Caco-2 (cell line): Measurements from ENCODE around the gene CRYAA. TPM values are rescaled to one million over a fixed set of nuclear protein-coding genes. Genes with fewer than 3 reads are reported as not detected.

Experiments used
- BruUV-seq: library from RNA; stranded (reverse); fragments of 400-500 nt; replicated peaks from 2 replicates; lab custom pipeline; 2021; lab: Mats Ljungman, UMichigan
- CTCF ChIA-PET: fragments of 300-600 bp; sonication (Branson Sonifier 250); formaldehyde crosslinking; loops from one replicate; lab custom pipeline; 2022; ENCODE audit warnings: antibody characterized with exemption; lab: Charles Lee
- POLR2A ChIA-PET: fragments of 300-600 bp; sonication (Branson Sonifier 250); formaldehyde crosslinking; loops from one replicate; lab custom pipeline; 2022; ENCODE audit warnings: antibody characterized with exemption; lab: Charles Lee
- DNase-seq, 2 experiments: peaks; one replicate each; pipeline versions ENCODE4 v3.0.0 to v3.0.0-alpha.2; 2020 to 2022
- H3K27me3 ChIP-seq: replicated peaks from 2 replicates; pipeline ENCODE4 v1.6.0; 2011; ENCODE audit warnings: low read length; ENCODE audit not compliant: control insufficient read depth, insufficient read depth
- H3K36me3 ChIP-seq: 2 replicates; pipeline ENCODE4 v1.5.1; 2011; ENCODE audit warnings: low read length; ENCODE audit not compliant: control insufficient read depth, insufficient read depth
- H3K4me1 ChIP-seq: fragments of 250-450 bp; sonication (Bioruptor Pico); 2 replicates; pipeline ENCODE4 v1.5.1; 2020; ENCODE audit warnings: mild to moderate bottlenecking
- H3K4me3 ChIP-seq: 2 replicates; pipeline ENCODE4 v1.5.1; 2011; ENCODE audit warnings: low read depth, mild to moderate bottlenecking, control low read depth, low read length
- H3K9me3 ChIP-seq: fragments of 250-450 bp; sonication (Bioruptor Pico); 2 replicates; pipeline ENCODE4 v1.5.1; 2020; ENCODE audit warnings: mild to moderate bottlenecking, moderate library complexity
- H3K27ac Mint-ChIP-seq: one replicate; pipeline ENCODE4 v1.8.0; 2022; ENCODE audit warnings: mixed read lengths; ENCODE audit not compliant: unreplicated experiment
- H3K27me3 Mint-ChIP-seq: one replicate; pipeline ENCODE4 v1.8.0; 2022; ENCODE audit warnings: mixed read lengths; ENCODE audit not compliant: insufficient read depth, unreplicated experiment
- H3K36me3 Mint-ChIP-seq: one replicate; pipeline ENCODE4 v1.8.0; 2022; ENCODE audit warnings: mild to moderate bottlenecking, mixed read lengths; ENCODE audit not compliant: insufficient read depth, unreplicated experiment
- H3K4me1 Mint-ChIP-seq: one replicate; pipeline ENCODE4 v1.8.0; 2022; ENCODE audit warnings: low read depth, mixed read lengths; ENCODE audit not compliant: unreplicated experiment
- H3K4me3 Mint-ChIP-seq: one replicate; pipeline ENCODE4 v1.8.0; 2022; ENCODE audit warnings: mild to moderate bottlenecking, moderate library complexity, mixed read lengths; ENCODE audit not compliant: unreplicated experiment
- H3K9me3 Mint-ChIP-seq: one replicate; pipeline ENCODE4 v1.8.0; 2022; ENCODE audit warnings: mixed read lengths; ENCODE audit not compliant: unreplicated experiment
- CTCF ChIP-seq, 2 experiments: fragments of 200-600 bp in 1 of 2; IDR thresholded peaks; 1 replicate in 1 of 2; 2 replicates in 1 of 2; pipeline versions ENCODE4 v1.5.1 to v1.8.0; 2011 to 2022; ENCODE audit warnings: antibody characterized with exemption in 1 of 2, control low read depth in 1 of 2, inconsistent platforms in 1 of 2, low read depth in 1 of 2, low read length in 1 of 2, mild to moderate bottlenecking in 1 of 2, moderate library complexity in 1 of 2; ENCODE audit not compliant: insufficient read depth in 1 of 2, severe bottlenecking in 1 of 2, unreplicated experiment in 1 of 2
- intact Hi-C: fragments of 100-400 bp; cut with micrococcal nuclease; formaldehyde crosslinking; loops from one replicate; pipeline ENCODE4 v1.10.0; 2022; ENCODE audit not compliant: unreplicated experiment
- total RNA-seq: library from RNA; stranded (reverse); gene quantifications from 2 replicates; pipeline ENCODE4 v1.2.3, GENCODE V29; 2022

CRYAA gene
- total RNA-seq, 1 experiment from 2014 or later, result not detected

DNA sequence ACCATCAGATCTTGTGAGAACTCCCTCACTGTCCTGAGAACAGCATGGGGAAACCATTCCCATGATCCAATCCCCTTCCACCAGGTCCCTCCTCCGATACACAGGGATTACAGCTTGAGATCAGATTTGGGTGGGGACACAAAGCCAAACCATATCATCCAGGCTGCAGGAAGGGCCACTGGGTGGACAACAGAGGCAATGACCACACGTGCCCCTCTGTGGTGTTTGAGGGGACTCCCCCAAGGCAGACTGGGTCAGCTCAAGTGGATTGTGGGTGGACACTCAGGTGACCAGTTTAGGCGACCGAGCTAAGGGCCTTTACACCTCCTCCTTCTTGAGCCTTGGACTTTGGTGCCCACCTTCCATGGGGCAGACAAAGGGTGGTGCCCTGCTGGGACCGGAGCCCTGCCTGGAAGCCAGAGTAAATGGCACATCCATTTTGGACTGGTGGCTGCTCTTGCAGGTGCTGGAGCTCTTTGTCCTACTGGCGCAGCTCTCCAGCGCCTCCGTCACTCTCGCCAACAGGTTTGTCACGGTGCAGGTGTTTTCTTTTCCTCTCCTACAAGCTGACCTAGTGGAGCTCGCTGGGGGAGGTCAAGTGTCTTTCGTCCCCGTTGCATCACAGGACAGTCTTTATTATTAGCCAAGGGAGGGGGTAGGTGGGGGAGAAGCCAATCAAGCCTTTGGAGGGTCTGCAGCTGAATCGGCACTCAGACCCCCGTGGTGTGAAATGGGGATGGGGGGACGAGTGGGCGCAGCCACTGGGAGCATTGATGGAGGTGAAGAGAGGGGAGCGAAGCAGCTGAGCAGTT lies 37.6 kb downstream of the CRYAA start:
- peak in 1 of 2 experiments; percentile 23 for DNase-seq
- no peaks in the 10 kb centered on the region for H3K36me3 ChIP-seq
- no peak overlapping the region for H3K27ac Mint-ChIP-seq
- no peak overlapping the region for H3K4me3 Mint-ChIP-seq
- H3K27me3 Mint-ChIP-seq, result no peaks in the 10 kb centered on the region
- no peak for TF ChIP-seq CTCF (IDR thresholded peaks at IDR 0.05; ENCODE audit: insufficient read depth in 1 of 2, low read depth in 1 of 2, low read length in 1 of 2, severe bottlenecking in 1 of 2, unreplicated experiment in 1 of 2)
- ChIA-PET POLR2A (no interaction called here), CTCF (no interaction called here)
- no peaks in the 10 kb centered on the region for H3K4me1 ChIP-seq
- intact Hi-C loops, result no loop called here
- H3K4me1 Mint-ChIP-seq, result no peaks in the 10 kb centered on the region
- no peak overlapping the region for H3K4me3 ChIP-seq
- H3K36me3 Mint-ChIP-seq, result peaks cover 4% of the 10 kb centered on the region
- peaks cover 11% of the 10 kb centered on the region for H3K9me3 ChIP-seq
- peaks cover 32% of the 10 kb centered on the region for H3K9me3 Mint-ChIP-seq
- no peaks in the 10 kb centered on the region for H3K27me3 ChIP-seq
- BruUV-seq, result no TSS peak

- Histone ChIP-seq H3K27me3 (no peaks in the 10 kb centered on the region), H3K36me3 (no peaks in the 10 kb centered on the region), H3K4me3 (no peak overlapping the region), H3K4me1 (no peaks in the 10 kb centered on the region), H3K9me3 (peaks cover 6% of the 10 kb centered on the region)
- H3K27me3 Mint-ChIP-seq, result no peaks in the 10 kb centered on the region
- TF ChIP-seq CTCF (IDR thresholded peaks at IDR 0.05; ENCODE audit: insufficient read depth in 1 of 2, low read depth in 1 of 2, low read length in 1 of 2, severe bottlenecking in 1 of 2, unreplicated experiment in 1 of 2), result no peak
- BruUV-seq, result no TSS peak
- POLR2A ChIA-PET, result no interaction called here
- peaks cover 26% of the 10 kb centered on the region for H3K9me3 Mint-ChIP-seq
- peaks cover 6% of the 10 kb centered on the region for H3K36me3 Mint-ChIP-seq
- no peak overlapping the region for H3K27ac Mint-ChIP-seq
- intact Hi-C loops, result no loop called here
- DNase-seq, result no peak
- CTCF ChIA-PET, result no interaction called here
- H3K4me1 Mint-ChIP-seq, result no peaks in the 10 kb centered on the region
- no peak overlapping the region for H3K4me3 Mint-ChIP-seq
Measured at GRCh38 chr21:43207043-43207315, 38.2 kb downstream of the CRYAA start.

GRCh38 chr21:43207868-43208267 lies 39.1 kb downstream of the CRYAA start:
- no peak overlapping the region for H3K27ac Mint-ChIP-seq
- intact Hi-C loops, result no loop called here
- no peaks in the 10 kb centered on the region for H3K4me1 Mint-ChIP-seq
- H3K27me3 ChIP-seq, result no peaks in the 10 kb centered on the region
- no peaks in the 10 kb centered on the region for H3K36me3 ChIP-seq
- H3K9me3 ChIP-seq, result peaks cover 3% of the 10 kb centered on the region; the same call in 1 of the 2 replicates
- H3K27me3 Mint-ChIP-seq, result no peaks in the 10 kb centered on the region
- POLR2A ChIA-PET, result no interaction called here
- H3K4me3 Mint-ChIP-seq, result no peak overlapping the region
- H3K36me3 Mint-ChIP-seq, result peaks cover 6% of the 10 kb centered on the region
- no peak overlapping the region for H3K4me3 ChIP-seq
- H3K9me3 Mint-ChIP-seq, result peaks cover 22% of the 10 kb centered on the region
- no peaks in the 10 kb centered on the region for H3K4me1 ChIP-seq
- BruUV-seq, result no TSS peak
- CTCF ChIA-PET, result no interaction called here
- peak in 1 of 2 experiments; percentile 17 for DNase-seq
- TF ChIP-seq CTCF (IDR thresholded peaks at IDR 0.05; ENCODE audit: insufficient read depth in 1 of 2, low read depth in 1 of 2, low read length in 1 of 2, severe bottlenecking in 1 of 2, unreplicated experiment in 1 of 2), result no peak
